GM18507 (cell line): ENCODE results near the gene LACRT.
"Not testable (repeated sequence)": the region's sequence is repeated elsewhere in the genome, so short reads cannot be mapped to it uniquely, and the experiment has no call there.

Source experiments
- DNase-seq: peaks from one replicate; pipeline ENCODE4 v3.0.0; 2011; ENCODE audit warnings: low read depth; ENCODE audit not compliant: insufficient read length; ENCODE audit errors: extremely low spot score
- FAIRE-seq: peaks from 2 replicates; lab custom pipeline; 2011; peaks lifted over from hg19 to GRCh38; lab: Jason Lieb, UNC

The LACRT gene

DNA sequence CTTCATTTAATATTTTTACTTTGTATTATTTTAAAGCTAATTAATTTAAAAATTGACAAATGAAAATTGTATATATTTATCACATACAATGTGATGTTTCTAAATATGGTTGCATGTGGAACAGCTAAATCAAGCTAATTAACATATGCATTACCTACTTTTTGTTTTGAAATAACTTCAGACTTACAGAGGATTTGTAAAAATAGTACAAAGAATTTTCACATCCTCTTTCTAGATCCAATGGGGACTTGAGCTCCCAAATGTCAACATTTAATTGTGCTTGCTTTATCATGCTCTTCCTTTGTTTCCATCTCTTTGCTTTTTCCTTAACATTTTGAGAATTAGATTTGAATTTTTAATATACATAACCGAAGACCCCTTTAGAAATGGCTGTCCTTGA is 6.9 kb upstream of the LACRT start:
- no peak for FAIRE-seq
- no peak for DNase-seq

DNA sequence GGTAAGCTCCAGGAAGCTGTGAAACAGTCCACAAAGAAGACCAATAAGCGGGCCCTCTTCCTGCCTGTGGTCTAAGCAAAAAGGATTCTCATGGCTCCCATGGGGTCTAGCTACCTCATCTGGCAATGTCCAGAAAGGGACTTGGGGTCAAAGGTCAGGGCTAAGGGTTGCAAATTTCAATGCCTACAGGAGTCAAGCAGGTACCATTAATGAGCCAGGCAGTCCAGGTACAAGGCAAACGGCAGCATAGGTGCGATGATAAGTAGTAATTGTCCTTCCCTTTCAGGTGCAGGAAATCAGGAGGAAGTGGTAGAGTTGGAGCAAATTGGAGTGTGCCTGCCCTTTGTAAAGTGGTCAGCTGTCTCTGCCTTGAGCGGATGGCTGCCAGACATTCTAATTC is 6.4 kb upstream of the LACRT start:
- FAIRE-seq (no peak), DNase-seq (no peak)

DNA sequence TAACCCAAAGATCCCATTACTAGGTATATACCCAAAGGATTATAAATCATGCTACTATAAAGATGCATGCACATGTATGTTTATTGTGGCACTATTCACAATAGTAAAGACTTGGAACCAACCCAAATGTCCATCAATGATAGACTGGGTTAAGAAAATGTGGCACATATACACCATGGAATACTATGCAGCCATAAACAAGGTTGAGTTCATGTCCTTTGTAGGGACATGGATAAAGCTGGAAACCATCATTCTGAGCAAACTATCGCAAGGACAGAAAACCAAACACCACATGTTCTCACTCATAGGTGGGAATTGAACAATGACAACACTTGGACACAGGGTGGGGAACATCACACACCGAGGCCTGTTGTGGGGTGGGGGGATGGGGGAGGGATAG is 4.4 kb upstream of the LACRT start:
- not testable (repeated sequence) for DNase-seq, FAIRE-seq

DNA sequence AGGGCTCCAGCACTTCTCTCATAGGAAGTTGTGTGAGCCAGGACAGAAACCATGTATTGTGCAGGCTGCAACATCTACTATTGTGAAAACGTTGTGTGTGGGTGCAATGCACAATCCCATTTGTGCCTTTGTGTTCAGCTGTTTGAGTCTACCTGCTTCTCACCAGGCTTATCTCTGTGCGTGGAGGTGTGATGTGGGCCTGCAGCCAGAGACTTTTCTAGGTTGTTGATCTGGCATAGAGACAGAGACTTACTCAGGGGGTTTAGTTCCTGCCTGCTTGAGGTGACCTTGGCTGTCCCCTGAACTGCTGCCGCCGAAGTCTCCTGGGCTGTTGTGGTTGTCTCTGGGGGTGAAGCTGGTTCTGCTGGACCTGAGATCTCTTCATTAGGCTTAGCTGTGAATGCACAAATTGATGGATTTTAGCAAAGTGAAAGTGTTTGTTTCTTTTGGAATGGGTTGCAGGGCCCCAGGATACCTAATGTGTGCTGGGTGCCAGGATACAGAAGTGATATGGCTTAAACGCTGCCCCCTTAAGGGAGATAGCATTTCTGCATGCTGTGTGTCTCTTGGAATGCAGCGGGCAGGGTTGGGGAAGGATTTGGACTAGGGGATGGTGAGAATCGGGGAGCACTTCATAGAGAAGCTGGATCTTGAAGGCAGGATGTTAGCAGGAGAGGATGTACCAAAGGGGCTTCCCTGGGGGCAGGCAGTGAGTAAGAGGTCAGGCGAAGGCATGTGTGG is 2.5 kb downstream of the LACRT start:
- DNase-seq, result no peak
- no peak for FAIRE-seq

DNA sequence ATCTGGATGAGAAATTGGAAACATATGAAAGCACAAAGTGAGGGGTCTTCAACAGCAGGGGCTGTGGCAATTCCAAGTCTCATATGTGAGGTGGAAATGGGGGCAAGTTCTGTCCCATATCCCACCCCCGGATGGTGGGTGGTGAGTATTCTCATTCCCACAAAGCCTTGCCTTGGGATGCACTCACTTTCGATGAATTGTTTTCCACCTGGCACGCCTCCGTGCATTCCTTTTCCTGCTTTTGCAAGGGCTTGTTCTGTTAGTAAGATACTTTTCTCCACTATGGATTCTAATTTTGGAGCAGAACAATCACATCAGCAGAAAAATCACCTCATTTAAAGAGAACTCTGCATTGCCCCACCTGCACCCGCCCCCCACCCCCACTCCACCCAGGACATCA is 3.1 kb downstream of the LACRT start:
- no peak for DNase-seq
- no peak for FAIRE-seq

DNA sequence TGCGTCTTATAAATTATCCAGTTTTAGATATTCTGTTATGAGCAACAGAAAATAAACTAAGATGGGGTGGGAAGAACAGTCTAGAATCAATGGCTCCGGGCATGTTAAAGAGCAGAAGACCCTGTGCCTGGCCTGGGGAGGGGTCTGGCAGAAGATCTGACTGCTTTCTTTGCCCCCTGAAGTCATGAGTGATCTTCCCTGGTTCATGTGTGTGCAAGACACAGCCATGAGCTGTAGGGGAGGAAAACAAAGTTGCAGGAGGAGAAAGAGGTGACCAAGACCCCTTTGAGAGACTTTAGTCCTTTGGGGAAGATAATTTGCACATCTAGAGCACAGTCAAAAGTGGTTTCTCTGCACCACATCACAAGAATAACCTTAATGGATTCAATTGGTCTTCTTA is 4.8 kb downstream of the LACRT start:
- no peak for FAIRE-seq

DNA sequence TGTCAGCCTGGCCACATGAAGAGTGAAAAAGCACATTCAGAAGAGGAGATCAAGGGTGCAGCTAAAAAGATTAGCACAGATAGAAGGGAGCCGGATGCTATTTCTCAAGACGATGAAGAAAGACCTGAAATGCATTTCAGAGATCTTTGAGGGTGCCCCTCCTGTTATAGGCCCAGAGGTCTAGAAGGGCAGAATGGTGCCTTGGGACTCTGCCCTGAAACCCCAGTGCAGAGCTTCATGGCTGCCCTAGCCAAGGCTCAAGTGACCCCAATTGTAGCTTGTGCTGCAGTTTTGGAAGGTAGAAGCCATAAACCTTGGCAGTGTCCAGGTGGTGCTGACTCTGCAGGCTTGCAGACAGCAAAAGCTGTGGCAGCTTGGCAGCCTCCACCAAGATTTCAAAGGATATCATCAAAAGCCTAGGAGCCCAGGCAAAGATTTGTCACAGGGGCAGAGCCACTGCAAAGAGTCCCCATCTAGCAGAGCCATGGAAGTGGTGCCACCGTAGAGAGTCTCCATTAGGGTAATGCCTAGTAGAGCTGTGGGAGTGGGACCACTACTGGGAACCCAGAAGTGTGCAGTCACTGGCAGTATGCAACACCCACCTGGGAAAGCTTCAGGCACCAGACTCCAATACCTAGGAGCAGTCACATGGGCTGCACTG is 6.4 kb downstream of the LACRT start:
- no peak for FAIRE-seq
- DNase-seq, result no peak

More for the DNA sequence above, 4.8 kb downstream of the LACRT start:
- no peak for DNase-seq

DNA sequence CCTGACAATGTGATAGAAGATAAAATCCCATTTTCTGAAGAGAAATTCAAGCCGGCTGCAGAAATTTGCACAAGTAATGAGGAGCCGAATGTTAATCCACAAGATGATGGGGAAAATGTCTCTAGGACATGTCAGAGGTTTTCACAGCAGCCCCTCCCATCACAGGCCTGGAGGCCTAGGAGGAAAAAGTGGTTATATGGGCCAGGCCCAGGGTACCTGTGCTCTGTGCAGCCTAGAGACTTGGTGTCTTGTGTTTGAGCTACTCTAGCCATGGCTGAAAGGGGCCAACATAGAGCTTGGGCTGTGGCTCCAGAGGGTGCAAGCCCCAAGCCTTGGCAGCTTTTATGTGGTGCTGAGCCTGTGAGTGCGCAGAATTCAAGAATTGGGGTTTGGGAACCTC is 7.4 kb downstream of the LACRT start:
- FAIRE-seq (no peak), DNase-seq (no peak)

DNA sequence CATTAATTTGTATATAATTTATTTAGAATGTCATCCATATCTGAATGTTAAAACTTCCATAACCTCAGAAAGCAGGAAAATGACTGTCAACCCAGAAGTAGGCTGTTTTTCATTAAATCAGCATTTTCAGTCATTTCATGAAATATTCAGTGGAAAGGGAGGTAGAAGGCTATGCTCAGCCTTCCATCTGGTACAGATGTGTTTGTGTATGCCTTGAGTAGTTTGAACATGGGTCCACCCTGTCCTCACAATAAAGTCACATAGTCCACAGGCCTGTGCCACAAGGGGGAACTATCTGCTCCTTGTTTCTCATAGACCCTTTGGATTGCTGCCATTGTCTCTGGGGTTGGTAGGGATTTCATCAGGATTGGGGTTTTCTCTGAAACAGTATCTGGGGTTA is 9.1 kb downstream of the LACRT start:
- no peak for FAIRE-seq
- DNase-seq, result no peak

DNA sequence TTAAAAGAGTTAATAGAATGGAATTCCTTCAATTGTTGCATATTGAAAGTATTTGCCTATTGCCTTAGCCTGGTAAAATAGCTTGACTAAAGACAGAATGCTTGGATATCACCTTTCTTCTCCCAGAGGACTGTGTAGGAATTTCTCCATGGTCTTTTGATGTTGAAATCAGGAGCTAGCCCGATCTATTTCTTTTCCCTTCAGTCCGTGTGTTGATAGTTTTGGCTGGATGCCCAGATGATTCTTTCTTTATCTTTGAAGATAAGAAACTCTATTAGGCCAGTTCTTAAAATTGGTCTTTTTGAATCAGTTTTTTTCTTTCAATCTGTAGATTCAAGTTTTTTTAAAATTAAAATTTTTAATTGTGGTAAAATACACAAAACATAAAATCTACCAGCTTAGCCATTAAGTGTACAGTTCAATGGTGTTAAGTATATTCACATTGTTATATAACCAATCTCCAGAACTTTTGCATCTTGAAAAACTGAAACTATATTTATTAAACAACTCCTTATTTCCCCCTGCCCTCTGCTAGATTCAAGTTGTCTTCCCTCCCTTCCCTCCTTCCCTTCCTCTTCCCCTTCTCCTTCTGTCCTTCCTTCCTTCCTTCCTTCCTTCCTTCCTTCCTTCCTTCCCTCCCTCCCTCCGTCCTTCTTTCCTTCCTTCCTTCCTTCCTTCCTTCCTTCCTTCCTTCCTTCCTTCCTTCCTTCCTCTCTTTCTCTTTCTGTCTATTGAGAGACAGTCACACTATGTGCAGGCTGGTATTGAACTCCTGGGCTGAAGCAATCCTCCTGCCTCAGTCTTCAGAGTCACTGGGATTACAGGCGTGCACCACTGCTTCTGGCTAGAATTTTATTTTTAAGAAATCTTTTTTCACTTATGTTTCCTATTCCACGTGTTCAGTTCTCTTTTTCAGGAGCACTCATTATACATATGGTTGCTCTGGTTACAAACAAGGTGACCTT is 10.1 kb downstream of the LACRT start:
- DNase-seq, result no peak
- no peak for FAIRE-seq

DNA sequence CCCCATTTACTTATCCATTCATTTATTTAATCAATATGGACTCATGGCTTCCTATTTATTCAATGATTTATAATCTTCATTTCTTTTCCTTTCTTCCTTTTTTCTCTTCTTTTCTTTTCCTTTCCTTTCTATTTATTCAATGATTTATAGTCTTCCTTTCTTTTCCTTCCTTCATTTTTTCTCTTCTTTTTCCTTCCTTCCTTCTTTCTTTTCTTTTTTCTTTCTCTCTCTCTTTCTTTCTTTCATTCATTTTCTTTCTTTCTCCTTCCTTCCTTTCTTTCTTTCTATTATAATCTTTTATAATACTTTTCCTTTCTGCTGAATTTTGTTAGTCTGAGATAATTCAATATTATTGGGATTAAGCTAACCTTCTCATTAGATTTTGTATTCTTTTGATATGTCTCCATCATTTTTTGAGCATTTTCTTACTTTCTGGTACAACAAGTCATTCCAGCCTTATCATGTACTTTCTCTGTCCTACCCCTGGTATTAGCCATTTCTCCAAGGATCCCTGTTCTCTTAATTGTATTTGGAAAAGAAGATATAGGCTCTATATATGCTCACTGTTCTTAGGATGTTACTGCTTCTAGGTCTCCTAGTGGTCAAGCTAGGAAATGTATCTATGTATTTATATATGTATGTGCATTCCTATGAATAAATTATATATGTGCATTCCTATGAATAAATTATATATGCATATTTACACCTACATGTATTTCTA is 12.1 kb downstream of the LACRT start:
- FAIRE-seq, result no peak
- no peak for DNase-seq

DNA sequence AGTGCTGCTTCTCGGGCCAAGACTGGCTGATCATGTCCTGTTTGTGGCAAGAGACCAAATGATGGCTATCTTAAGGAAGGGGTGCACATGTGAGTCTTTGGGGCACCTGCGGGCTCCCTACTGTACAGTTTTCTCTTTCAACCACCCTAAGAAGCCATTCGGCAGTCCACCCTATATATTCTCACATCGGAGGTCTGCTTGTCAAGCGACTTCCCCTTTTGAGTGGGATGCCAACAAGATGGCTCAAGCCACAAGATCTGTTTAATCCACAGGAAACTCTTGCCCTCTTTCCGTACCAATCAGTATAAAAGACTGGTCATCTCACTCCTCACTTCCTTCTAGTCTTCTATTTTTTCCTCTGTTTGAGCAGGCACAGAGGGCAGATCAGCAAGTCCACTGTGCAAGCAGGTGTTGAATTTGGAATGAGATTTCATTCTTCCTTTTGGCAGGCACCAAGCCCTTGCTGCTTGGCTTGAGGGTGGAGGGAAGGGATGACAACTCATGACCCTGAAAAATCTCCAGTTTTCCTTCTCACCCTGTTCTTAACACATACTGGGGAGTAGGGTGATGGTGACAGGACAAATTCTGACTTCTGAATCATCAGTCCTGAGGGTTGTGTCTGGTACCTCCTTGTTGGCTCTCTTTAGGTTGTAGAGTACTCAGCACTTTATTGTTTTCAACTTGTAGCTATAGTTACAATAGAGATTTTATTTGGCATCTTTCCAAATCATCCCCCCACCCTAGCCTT is 17.6 kb downstream of the LACRT start:
- no peak for FAIRE-seq
- DNase-seq, result no peak

DNA sequence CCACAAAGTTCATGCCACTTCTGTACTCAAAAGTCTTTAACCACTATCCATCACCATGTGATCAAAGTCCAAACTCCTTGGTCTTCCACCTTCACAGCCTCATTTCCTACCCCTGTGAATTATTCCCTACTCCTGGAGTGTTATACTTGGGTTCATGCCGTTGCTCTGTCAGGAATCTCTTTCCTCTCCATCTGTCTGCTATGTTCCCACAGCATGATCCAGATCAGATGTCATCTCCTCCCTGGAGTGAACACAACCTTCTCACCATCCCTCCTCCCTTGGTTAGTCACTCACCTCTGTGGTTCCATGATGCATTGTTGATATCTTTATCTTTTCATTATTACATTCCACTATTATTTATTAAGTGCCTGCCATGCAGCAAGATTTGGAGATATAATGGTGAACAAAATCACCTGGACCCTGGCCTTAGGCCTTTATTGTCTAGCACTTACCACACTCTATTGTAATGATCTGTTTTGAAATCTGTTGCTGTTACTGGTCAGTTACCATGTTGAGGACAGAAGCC is 22.4 kb downstream of the LACRT start:
- FAIRE-seq (no peak), DNase-seq (no peak)

DNA sequence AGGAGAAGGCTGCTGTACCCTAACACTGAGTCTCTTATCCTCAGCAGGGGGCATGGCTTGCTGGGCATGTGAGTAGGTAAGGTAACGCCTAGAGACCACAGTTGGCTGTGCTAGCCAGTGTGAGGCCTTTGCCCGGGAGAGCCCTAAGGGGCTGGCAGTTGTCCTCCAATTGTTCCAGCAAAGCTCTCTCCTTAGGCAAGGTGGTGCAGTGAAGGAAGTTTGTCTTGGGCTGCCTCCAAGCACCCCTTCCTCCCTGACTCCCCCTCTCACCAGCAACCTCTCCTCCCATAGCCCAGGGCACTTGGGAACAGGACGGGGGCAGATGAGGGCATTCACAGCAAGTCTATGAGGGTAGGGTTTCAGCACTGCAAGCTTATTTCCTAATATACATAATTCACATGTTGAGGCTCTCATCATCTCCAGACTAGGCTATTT is 23.0 kb downstream of the LACRT start:
- DNase-seq, result no peak
- no peak for FAIRE-seq

DNA sequence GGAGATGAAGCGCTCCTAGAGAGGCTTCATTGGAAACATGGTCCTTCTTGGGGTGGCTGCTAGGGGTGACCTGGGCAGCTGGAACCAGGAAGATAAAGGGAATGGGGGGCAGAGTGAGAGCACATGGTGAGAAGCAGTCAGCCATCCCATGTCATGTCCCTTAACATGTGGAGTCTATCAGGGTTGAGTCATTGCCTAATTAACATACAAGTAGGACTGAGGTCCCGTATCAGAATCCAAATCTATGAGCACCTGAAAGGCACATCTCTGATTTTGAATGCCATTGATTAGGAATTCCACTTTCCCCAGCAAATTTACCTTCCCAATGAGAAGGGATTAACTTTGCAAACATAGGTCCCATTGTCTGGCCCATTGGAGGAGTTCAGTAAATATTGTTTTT is 25.9 kb downstream of the LACRT start:
- DNase-seq (no peak), FAIRE-seq (no peak)

DNA sequence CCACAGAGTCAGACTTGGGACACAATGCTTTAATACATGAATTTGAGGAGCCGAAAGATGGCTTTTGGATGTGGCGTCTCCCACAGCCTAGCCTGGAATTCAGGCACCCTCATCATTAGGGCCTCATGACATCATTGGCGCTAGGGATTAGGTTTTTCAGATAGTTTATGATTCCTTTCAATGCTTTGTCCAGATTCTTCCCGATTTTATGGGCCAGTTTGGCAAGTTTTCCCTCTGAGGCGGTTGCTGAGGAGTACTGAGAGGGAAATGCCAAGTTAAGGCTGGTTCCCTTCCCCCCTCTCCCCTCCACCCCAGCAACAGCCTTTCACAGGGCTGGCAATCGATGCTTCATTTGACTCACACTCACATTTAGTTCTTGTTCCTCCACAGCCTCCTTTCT is 26.5 kb downstream of the LACRT start:
- FAIRE-seq, result no peak
- DNase-seq, result no peak

DNA sequence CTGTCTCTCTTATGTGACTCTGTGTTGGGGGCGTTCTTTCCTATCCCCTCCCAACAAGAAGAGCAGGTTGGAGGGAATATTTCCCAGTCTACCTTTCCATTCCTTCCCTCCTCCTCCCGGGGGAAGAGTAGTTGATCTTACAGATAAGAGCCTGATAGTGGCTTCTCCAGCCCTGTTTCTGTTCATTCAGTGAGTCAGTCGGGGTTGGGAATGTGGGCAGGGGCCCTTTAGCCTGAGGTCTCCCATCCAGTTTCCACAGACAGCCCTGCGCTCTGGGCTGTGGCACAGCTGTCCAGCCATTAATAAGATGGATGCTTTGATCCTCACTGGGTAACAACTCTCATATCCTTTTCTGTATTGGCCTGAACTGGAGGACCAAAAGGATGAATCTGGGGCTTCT is 28.1 kb downstream of the LACRT start:
- no peak for FAIRE-seq

DNA sequence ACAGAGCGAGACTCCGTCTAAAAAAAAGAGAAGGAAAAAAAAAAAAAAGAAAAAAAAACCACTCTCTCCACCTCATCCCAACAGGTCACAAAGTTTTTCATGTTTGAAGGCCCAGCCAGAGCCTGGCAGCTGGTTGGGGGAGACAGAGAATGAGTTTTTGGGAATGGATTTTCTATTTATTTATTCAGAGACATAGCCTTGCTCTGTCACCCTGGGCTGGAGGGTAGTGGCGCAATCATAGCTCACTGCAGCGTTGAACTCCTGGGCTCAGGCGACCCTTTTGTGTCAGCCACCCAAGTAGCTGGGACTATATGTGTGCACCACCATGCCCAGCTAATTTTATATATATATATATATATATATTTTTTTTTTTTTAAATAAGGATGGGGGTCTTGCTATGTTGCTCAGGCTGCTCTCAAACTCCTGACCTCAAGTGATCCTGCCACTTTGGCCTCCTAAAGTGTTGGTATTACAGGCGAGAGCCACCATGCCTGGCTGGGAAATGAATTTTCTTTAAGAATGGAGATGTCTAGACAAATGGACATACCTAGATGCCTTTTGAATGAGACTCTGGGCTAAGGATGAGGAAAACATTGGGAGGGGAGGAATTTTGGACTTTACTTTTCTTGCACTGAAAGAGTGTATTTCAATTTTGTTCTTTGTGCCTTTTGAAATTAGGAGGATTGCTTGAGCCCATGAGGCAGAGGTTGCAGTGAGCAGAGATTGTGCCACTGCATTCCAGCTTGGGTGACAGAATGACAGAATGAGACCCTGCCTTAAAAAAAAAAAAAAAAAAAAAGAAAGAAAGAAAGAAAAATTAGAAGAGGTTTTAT is 29.3 kb downstream of the LACRT start:
- DNase-seq (no peak), FAIRE-seq (no peak)

More for the DNA sequence above, 28.1 kb downstream of the LACRT start:
- no peak for DNase-seq
